NCI-H446 treated with DMSO at 0.1 percent for 48 hours (cell line): ENCODE results near the gene ACTN3.
A peak's percentile ranks its signal among the peaks of the same experiment; 100 is the strongest.
"Not testable (repeated sequence)": the region's sequence is repeated elsewhere in the genome, so short reads cannot be mapped to it uniquely, and the experiment has no call there.

Experiments
- DNase-seq: peaks from one replicate; lab custom pipeline; 2025; lab: John Stamatoyannopoulos, UW

ACTN3 gene

DNA sequence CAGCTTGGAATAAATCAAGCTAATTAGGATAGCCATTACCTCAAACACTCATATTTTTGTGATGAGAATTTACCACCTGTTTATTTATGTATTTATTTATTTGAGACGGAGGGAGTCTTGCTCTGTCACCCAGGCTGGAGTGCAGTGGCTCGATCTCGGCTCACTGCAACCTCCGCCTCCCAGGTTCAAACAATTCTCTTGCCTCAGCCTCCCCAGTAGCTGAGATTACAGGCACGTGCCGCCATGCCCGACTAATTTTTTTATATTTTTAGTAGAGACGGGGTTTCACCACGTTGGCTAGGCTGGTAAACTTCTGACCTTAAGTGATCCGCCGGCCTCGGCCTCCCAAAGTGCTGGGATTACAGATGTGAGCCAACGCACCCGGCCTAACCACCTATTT lies 1.8 kb upstream of the ACTN3 start:
- DNase-seq: not testable (repeated sequence)

DNA sequence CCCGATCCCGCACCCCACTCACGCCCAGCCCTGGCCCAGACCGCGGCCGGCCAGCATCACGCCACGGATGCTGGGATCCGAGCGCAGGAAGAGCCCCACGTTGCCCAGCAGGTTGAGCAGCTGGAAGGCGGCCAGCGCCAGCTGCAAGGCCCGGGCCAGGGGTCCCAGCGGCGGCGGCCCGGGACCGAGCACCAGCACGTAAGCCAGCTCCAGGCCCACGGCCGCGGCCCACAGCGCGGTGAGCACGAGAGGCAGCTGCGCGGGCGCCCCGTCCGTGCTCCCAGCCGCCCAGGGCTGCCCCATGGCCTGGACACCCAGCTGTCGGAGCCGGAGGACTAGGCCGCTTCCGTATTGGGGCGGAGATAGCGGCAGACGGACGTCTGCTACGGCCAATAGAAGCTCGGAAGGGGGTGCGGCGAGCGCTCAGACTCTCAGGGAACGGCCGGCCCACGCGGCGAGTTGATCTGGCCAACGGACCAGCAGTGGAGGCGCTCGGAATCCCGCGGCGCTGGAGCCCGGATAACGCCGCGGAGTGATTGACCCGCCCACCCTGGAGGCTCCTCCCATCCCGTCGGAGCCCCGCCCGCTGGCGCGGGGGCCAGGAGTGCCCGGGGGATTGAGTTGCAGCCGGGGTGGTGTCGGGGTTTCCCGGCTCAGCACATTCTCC lies 869 bp upstream of the ACTN3 start, which contains the start of gene ZDHHC24:
TSS of gene ZDHHC24 (minus strand) at position 348 of the 667 bp plus-strand sequence. CDS start at position 303, 45 bp downstream.
- peak; percentile 86 for DNase-seq

DNA sequence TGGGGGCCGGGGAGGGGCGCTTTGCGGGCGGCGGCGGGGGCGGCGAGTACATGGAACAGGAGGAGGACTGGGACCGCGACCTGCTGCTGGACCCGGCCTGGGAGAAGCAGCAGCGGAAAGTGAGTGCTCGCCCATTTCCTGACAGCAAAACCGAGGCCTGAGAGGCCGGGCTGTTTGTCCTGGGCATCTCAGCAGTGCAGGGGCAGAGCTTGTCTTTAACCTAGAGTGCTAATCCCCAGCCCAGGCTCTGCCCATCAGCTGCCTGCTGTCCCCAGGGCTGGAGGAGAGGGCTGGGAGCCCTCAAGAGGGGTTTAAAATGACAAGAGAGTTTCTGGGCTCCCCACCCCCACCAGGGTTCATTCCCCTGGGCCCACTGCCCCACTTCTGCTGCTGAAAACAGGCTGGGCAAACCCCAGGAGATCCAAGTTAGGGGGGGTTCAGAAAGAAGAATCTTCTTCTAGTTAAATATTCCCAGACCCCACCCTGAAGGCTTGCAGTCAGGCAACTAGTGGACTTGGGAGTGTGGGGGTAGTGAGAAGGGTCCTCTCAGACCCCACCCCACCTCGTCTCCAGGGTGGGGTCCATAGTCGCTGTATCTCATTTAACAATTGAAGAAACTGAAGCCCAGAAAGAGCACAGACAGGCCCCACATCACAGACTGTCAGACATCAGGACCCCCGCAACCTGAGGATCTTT lies 411 bp downstream of the ACTN3 start:
- DNase-seq: no peak

DNA sequence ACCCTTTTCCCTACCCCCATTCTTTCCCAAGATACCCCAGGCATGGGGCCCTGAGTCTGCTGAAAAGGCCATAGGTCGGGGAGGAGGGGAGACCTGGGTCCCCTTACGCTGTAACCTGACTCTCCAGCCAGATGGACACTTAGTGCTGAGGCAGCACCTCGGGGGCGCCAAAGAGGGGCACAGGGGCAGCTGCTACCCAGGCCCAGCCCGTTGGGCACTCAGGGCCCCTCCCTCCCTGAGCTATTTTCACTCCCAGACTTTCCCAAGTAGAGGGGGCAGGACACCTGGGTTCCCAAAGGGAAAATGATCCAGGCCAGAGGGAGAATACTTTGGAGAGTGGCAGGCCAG lies 933 bp downstream of the ACTN3 start:
- DNase-seq: no peak

DNA sequence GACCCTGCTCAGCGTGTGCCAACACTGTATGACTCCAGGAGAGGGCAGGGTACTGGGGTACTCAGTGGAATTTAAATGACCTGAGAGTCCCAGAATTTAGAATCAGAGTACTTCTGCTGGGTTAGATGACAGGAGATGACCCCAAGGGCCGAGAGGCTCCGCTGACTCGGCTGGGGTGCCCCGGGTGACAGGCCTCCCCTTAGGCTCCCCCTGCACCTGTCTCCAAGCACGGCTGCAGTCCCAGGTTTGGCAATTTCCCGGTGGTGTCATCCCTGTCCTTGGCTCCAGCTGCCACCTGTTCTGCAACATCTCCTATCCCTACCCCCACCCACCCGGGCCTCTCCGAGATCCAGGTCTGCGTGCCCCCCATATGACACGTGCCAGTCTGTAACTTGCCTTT lies 1.3 kb downstream of the ACTN3 start:
- DNase-seq: no peak

DNA sequence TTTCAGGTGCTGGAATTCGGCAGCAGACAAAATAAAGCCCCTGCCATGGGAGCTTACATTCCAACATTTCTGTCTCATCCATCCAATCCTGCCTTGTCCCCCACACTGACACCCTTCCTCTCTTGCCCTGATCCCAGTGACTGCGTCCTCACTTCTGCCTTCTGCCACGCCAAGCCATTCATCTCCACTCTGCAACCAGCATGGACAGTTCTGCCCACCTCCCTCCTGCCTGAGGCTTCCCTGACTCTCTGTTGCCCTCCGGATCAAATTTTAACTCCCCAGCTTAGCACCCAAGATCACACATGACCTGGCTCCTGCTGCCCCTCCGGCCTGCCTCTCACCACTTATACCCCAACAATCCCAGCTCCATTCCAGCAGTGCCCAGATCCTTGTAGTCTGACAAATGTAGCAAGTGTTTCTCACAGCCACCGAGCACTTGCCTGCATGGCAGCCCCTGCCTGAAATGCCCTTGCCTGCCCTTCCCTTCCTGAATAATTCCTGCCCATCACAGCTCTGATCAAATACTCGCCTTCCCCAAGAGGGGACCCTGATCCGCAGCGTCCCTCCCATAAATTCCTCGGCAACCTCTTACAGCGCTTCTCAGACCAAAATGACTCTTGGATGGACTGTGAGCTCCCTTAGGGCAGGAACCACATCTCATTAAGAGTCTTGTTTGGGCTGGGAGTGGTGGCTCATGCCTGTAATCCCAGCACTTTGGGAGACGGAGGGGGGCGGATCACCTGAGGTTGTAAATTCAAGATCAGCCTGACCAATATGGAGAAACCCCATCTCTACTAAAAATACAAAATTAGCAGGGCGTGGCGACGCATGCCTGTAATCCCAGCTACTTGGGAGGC lies 2.3 kb downstream of the ACTN3 start:
- DNase-seq: no peak

DNA sequence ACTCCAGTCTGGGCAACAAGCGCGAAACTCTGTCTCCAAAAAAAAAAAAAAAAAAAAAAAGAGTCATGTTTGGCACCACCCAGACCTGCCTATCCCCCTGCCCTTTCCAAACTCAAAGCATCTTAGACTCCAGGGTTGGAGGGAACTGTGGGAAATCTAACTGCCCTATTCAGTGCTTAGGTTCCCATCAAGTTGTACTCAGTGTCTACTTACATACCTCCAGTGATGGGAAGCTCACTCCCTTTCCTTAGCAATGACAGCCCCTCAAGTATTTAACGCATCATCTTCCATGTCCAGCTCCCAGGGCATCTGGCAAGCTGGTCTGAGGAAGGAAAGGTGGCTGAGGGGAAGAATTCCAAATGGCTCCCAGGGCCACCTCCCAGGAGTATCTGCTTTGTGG lies 3.0 kb downstream of the ACTN3 start:
- DNase-seq: no peak

DNA sequence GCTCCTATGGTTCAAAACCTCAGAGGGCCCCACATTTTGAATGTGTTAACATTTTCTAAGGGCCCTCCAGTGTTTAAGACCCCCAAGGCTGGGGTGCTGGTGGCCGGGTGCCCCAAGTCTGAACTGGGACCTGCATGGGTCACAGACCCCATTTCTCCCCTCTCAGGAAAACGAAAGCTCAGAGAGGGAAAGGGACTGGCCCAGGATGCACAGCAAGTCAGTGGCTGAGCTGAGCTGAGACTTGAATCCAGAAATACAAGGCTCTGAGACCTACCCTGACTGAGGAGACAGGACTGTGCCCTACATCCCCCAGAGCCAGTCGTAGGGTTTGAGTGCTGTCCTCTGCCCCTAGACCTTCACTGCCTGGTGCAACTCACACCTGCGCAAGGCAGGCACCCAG lies 4.2 kb downstream of the ACTN3 start:
- no peak for DNase-seq

DNA sequence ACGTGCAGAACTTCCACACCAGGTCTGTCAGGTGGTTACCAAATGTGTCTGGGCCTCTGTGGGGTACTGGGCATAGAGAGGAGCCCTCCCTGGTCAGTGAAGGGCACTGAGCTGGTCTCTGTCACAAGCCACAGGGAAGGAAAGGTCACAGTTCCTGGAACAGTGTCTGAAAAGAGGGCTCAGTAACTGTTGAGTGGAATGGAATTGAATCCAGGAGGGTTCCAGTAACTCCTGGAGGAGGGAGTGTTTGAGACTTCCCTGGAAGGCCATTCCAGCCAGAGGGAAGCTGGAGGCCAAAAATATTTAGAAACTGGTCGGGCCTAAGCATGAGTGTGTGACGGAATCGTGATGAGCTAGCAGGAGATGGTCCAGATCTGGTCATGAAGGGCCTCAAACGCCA lies 7.9 kb downstream of the ACTN3 start:
- DNase-seq: no peak

DNA sequence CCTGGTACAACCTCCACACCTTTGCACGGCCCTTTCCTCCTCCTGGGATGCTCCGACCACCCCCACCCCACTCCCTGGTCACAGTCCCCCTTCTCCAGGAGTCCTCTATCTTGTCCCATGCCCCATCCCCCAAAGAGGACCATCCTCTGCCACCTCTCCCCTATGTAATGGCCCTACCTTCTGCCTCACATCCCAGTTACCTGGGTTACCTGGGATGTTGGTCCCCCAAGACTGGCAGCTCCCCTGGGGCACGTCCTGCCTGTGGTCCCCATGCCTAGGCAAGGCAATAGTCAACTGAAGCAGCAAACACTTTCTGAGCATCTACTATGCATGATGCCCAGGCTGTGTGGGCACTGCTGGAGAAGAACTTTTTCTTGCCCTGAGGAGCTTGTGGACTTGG lies 8.7 kb downstream of the ACTN3 start:
- no peak for DNase-seq

DNA sequence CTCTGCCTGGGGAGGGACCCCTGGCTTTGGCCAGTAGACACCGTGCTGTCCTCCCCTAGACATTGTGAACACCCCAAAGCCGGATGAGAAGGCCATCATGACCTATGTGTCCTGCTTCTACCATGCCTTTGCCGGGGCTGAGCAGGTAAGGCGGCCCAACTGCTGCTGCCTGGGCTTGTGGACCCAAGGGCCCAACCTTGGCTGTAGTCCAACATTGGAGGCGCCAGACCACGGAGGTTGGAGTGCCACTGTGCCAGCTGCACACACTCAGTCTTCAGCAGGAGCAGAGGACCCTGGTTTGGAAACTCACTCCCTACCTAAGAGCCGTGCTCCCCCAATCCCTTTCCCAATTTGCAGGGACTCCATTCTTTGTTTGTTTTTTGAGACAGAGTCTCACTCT lies 9.4 kb downstream of the ACTN3 start:
- no peak for DNase-seq

DNA sequence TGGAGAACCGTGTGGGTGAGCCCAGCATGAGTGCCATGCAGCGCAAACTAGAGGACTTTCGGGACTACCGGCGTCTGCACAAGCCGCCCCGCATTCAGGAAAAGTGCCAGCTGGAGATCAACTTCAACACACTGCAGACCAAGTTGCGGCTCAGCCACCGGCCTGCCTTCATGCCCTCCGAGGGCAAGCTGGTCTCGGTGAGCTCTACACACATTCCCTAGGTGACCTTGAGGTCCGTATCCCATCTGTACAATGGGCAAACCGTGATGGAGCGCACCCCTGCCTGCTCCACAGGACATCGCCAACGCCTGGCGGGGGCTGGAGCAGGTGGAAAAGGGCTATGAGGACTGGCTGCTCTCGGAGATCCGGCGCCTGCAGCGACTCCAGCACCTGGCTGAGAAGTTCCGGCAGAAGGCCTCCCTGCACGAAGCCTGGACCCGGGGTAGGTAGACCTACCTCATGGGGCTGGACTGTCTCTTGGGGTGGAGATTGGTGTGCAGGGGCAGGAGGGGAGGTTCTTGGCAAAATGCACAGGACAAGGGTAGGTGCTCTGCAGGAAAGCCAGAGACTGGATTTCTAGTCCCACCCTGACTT lies 11.1 kb downstream of the ACTN3 start:
- DNase-seq: no peak

DNA sequence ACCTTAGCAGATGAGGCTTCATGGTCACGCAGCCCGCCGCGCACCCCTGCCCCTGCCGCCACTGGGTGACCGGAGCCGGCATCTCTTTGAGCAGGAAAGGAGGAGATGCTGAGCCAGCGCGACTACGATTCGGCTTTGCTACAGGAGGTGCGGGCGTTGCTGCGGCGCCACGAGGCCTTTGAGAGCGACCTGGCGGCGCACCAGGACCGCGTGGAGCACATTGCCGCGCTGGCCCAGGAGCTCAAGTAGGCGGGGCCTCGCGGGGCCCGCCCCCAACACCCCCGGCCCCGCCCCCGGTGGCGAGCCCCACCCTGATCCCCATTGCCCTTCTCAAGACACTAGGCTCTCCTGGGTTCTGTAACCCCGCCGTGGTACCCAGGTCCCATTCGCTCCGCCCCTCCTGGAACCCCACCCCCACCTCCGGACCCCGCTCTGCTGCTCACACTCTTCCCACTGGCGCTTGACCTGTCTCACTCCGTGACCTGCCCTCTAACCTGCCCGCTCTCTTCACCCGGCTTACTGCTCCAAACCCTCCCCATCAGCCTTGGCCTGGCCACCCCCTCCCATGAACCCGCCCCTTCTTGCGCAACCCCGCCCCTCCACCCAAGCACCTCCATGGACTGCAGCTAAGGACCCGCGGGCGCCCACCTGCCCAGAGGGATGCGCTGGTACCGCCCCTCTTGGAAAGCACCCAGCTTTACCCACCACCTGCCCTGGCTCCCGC lies 12.6 kb downstream of the ACTN3 start:
- DNase-seq: no peak

DNA sequence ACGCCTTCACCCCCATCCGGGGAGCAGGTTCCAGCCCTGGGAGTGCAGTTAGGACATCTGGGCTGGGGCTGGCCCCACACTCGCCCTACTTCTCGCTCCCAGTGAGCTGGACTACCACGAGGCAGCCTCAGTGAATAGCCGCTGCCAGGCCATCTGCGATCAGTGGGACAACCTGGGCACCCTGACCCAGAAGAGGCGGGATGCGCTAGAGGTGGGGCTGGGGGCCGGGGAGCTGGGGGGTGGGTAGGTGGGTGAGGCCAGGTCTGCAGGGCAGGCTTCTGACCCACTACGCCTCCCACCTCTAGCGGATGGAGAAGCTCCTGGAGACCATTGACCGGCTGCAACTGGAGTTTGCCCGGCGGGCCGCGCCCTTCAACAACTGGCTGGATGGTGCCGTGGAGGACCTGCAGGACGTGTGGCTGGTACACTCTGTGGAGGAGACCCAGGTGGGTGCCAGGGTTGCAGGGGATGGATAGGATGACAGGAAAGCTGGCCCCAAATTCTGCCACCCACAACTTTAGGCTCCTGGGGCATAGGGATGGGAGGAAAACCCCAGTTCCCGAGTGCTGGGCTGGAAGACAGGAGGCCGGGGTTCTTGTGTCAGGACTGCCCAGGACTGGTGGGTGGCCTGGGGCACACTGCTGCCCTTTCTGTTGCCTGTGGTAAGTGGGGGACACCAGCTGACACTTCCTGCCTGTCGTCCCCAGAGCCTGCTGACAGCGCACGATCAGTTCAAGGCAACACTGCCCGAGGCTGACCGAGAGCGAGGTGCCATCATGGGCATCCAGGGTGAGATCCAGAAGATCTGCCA lies 13.4 kb downstream of the ACTN3 start:
- DNase-seq: no peak

DNA sequence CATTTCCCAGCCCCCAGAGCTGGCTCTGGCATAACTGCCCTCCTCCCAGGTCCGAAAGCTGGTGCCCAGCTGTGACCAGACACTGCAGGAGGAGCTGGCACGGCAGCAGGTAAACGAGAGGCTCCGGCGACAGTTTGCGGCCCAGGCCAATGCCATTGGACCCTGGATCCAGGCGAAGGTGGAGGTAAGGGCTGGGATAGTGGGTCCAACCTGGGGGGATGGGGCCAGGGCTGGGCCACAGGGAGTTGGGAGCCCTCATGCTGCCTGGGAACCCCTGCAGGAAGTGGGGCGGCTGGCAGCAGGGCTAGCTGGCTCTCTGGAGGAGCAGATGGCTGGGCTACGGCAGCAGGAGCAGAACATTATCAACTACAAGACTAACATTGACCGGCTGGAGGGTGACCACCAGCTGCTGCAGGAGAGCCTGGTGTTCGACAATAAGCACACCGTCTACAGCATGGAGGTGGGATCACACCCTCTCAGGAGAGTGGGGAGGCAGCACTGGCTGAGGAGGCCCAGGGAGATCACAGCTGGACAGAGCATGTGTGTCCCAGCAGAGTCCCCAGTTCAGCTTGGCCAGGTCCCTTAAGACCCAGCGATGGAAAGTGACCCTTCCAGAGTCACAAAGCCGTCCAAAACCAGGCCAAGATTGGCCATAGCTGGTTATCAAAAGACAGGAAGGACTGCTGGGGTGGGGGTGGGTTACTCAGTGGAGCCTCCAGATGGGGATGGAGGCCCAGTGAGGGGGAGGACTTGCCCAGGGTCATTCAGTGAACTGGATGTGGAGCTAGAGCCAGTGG lies 14.7 kb downstream of the ACTN3 start:
- DNase-seq: no peak

DNA sequence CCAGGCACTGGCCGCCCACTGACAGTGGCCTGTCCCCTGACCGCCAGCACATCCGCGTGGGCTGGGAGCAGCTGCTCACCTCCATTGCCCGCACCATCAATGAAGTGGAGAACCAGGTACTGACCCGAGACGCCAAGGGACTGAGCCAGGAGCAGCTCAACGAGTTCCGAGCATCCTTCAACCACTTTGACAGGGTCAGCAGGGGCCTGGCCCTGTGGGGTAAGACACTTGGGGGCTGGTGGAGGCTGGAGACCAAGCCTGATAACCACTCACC lies 15.2 kb downstream of the ACTN3 start:
- no peak for DNase-seq

DNA sequence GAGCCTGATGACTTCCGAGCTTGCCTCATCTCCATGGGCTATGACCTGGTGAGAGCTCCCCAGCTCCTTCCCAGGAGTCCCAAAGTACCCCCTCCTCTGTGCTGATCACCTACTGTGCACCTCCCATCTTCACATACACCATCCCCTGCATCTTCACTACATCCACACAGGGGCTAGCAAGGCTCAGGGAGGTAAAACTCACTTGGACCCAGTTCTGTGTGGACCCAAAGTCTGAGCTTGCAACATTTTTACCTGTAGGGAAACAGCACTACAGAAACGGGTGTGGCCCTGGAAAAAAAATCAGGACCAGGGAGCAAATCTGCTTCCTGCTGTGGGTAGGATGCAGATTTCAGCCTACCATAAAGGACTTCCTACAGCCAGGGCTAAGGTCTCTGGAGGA lies 15.6 kb downstream of the ACTN3 start:
- no peak for DNase-seq

DNA sequence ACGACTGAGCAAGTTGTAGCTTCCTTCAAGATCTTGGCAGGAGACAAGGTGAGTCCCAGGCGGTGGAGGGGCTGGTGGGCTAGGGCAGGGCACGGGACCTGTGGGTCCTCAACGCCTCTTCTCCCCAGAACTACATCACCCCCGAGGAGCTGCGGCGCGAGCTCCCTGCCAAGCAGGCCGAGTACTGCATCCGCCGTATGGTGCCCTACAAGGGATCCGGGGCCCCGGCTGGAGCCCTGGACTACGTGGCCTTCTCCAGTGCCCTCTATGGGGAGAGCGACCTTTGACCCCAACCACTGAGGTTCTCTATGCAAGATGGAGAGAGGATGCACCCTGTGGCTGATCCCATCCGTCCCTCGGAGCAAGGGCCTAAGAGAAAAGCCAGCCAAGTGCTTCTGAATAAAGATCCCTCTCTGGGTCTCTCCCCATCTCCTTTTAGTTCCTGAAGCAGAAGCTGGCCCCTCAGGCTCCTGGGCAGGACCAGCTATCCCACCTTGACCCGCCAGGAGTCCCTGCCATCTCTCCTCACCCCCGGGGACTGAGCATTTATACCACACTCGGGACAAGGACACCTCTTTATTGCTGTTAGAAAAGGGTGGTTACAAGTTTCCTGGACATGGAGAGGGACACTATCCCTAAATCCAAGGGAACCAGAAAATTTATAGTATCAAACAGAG lies 16.3 kb downstream of the ACTN3 start:
- DNase-seq: no peak

DNA sequence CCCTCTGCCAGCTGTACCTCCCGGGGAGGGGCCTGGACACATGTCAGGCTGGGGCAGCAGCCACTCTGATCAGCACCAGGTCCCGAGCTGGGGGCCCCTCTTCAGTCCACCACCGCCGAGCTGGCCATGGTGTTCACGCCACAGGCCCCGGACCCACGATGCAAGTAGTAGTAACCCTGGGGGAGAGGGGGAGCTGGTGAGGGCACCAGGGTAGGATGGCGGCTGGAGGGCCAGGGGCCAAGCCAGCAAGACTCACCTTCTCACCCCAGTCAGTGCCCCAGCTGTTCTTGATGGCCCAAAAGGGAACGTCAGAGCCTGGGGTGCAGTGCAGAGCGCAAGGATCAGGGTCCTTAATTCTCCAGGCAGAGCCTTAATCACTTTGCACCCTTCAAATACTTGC lies 17.1 kb downstream of the ACTN3 start:
- DNase-seq: no peak

DNA sequence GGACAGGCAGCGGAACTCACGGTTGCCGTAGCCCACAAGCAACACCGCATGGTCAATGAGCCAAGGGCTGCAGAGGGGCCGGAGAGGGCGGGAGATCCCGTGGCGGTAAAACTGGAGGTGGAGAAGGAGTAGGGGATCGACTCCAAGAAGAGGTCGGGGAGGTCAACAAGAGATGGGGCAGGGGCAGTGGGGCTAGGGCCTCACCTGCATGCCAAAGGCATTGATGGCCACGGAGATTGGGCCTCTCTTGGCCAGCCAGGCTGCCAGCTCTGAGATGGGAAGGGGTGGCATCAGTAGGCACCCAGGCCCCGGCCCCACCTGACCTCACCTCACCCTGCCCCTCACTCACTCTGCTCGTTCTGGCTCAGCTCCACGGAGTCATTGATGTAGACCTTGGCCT lies 17.8 kb downstream of the ACTN3 start:
- no peak for DNase-seq
